HepG2 (cell line): ENCODE results near the gene MGA. TPM values are rescaled to one million over a fixed set of nuclear protein-coding genes. Genes with fewer than 3 reads are reported as not detected.

Source experiments
- ATAC-seq: fragments of 200-7000 bp; cut with Tn5 transposase; 3 replicates; pipeline ENCODE4 v1.9.1; 2020; ENCODE audit warnings: mild to moderate bottlenecking, moderate library complexity
- BruUV-seq: library from RNA; stranded (reverse); fragments of 400-500 nt; replicated peaks from 2 replicates; lab custom pipeline; 2021; lab: Mats Ljungman, UMichigan
- CTCF ChIA-PET: fragments of 300-600 bp; formaldehyde crosslinking; extraction: SDS; loops from one replicate; lab custom pipeline; 2021; ENCODE audit warnings: low total read pairs, inconsistent platforms, low intra/inter-chr PET ratio; lab: Yijun Ruan, JAX
- POLR2A ChIA-PET: fragments of 350-600 bp; sonication (Branson Sonifier 250); formaldehyde crosslinking; loops from one replicate; lab custom pipeline; 2020; ENCODE audit warnings: antibody characterized with exemption, inconsistent platforms; lab: Yijun Ruan, JAX
- DNase-seq: peaks from one replicate; pipeline ENCODE4 v3.0.0-alpha.2; 2015; ENCODE audit warnings: low spot score
- FAIRE-seq: peaks from 3 replicates; lab custom pipeline; 2011; peaks lifted over from hg19 to GRCh38; lab: Jason Lieb, UNC
- H2AFZ ChIP-seq: one replicate; pipeline ENCODE4 v1.6.1; 2011; ENCODE audit warnings: low read length, inconsistent platforms
- H3K27ac ChIP-seq: fragments of 300-600 bp; 3 replicates; pipeline ENCODE4 v1.8.0; 2011; ENCODE audit warnings: mixed run types, mild to moderate bottlenecking, mixed read lengths, low read length, inconsistent platforms; ENCODE audit not compliant: insufficient read depth; ENCODE audit errors: extremely low read length
- H3K27me3 ChIP-seq, 2 experiments: fragments of 200-600 bp in 1 of 2; 2 replicates in 1 of 2; 3 replicates in 1 of 2; pipeline versions ENCODE4 v1.6.0 to v1.8.0; 2011; ENCODE audit warnings: low read length in 2 of 2, mild to moderate bottlenecking in 2 of 2, moderate library complexity in 2 of 2, inconsistent platforms in 1 of 2; ENCODE audit not compliant: insufficient read depth in 2 of 2, control insufficient read depth in 1 of 2
- H3K36me3 ChIP-seq, 2 experiments: fragments of 200-600 bp in 1 of 2; replicated peaks in 1 of 2; 2 replicates in 1 of 2; 3 replicates in 1 of 2; pipeline versions ENCODE4 v1.5.1 to v1.8.0; 2011; ENCODE audit warnings: low read length in 2 of 2, inconsistent platforms in 1 of 2; ENCODE audit not compliant: insufficient read depth in 2 of 2, control insufficient read depth in 1 of 2
- H3K4me1 ChIP-seq: 2 replicates; pipeline ENCODE4 v1.5.1; 2012; ENCODE audit warnings: low read length, inconsistent platforms; ENCODE audit not compliant: insufficient read depth
- H3K4me2 ChIP-seq: 2 replicates; pipeline ENCODE4 v1.6.0; 2011; ENCODE audit warnings: low read depth, low read length, inconsistent platforms
- H3K4me3 ChIP-seq, 3 experiments: fragments of 200-600 bp in 1 of 3; sonication (generic), shearing (Covaris generic) in 1 of 3; replicated peaks in 1 of 3; 2 replicates each; pipeline ENCODE4 v1.5.1; 2011 to 2016; ENCODE audit warnings: low read length in 3 of 3, inconsistent platforms in 2 of 3, low read depth in 2 of 3, mild to moderate bottlenecking in 2 of 3, control low read depth in 1 of 3, mixed read lengths in 1 of 3; ENCODE audit not compliant: insufficient read depth in 1 of 3
- H3K79me2 ChIP-seq: one replicate; pipeline ENCODE4 v1.6.1; 2011; ENCODE audit warnings: low read length, inconsistent platforms; ENCODE audit not compliant: insufficient read depth
- H3K9ac ChIP-seq: 2 replicates; pipeline ENCODE4 v1.6.0; 2011; ENCODE audit warnings: mild to moderate bottlenecking, low read depth, low read length, inconsistent platforms; ENCODE audit not compliant: insufficient read depth
- H3K9me3 ChIP-seq: 2 replicates; pipeline ENCODE4 v1.5.1; 2012; ENCODE audit warnings: mild to moderate bottlenecking, low read length
- H4K20me1 ChIP-seq: 2 replicates; pipeline ENCODE4 v1.6.0; 2011; ENCODE audit warnings: inconsistent platforms, mild to moderate bottlenecking, low read length, moderate library complexity; ENCODE audit not compliant: insufficient read depth
- BRD4 ChIP-seq: sonication (generic); formaldehyde crosslinking; IDR thresholded peaks from 2 replicates; pipeline ENCODE4 v1.4.0; 2020; ENCODE audit warnings: missing genetic modification reagents
- NR1H2 ChIP-seq: sonication (generic); formaldehyde crosslinking; IDR thresholded peaks from 2 replicates; pipeline ENCODE4 v1.8.1; 2022; ENCODE audit warnings: low read depth, missing genetic modification reagents, borderline replicate concordance
- RAD21 ChIP-seq: fragments of 450-650 bp; formaldehyde crosslinking; IDR thresholded peaks from 2 replicates; pipeline ENCODE4 v1.5.0; 2020; ENCODE audit warnings: mild to moderate bottlenecking
- RBM22 ChIP-seq: fragments of 200-400 bp; formaldehyde crosslinking; optimal IDR thresholded peaks from 2 replicates; pipeline ENCODE3; 2017; ENCODE audit warnings: mild to moderate bottlenecking, low read length, moderate library complexity
- SAP130 ChIP-seq: IDR thresholded peaks from 2 replicates; pipeline ENCODE4 v1.6.1; 2016; ENCODE audit warnings: low read depth
- SMC3 ChIP-seq: IDR thresholded peaks from 2 replicates; pipeline ENCODE4 v1.6.1; 2011; ENCODE audit warnings: low read length, improper control_type of control experiment
- STAG1 ChIP-seq: sonication (generic); formaldehyde crosslinking; IDR thresholded peaks from 2 replicates; pipeline ENCODE4 v1.4.0; 2020; ENCODE audit warnings: missing genetic modification reagents
- ZKSCAN8 ChIP-seq: IDR thresholded peaks from 2 replicates; pipeline ENCODE4 v1.6.1; 2016; ENCODE audit warnings: borderline replicate concordance, missing genetic modification reagents, missing compliant biosample characterization
- ZNF205 ChIP-seq: IDR thresholded peaks from 2 replicates; pipeline ENCODE4 v1.6.1; 2018; ENCODE audit warnings: missing biosample characterization, missing genetic modification reagents
- ZNF264 ChIP-seq: sonication (generic); formaldehyde crosslinking; IDR thresholded peaks from 2 replicates; pipeline ENCODE4 v1.4.0; 2020; ENCODE audit warnings: missing genetic modification reagents
- ZNF3 ChIP-seq: IDR thresholded peaks from 2 replicates; pipeline ENCODE4 v1.7.0; 2017; ENCODE audit warnings: inconsistent platforms
- ZNF678 ChIP-seq: sonication (generic); formaldehyde crosslinking; IDR thresholded peaks from 2 replicates; pipeline ENCODE4 v1.4.0; 2020; ENCODE audit warnings: mild to moderate bottlenecking, missing genetic modification reagents
- ZNF891 ChIP-seq: sonication (generic); formaldehyde crosslinking; IDR thresholded peaks from 2 replicates; pipeline ENCODE4 v1.5.0; 2020; ENCODE audit warnings: mild to moderate bottlenecking, missing genetic modification reagents
- whole genome bisulfite sequencing: methylation state at CpG from one replicate; pipeline ENCODE4 v1.1.6; 2017; ENCODE audit warnings: low lambda C conversion rate; 5-methylcytosine and 5-hydroxymethylcytosine counted together
- in situ Hi-C: cut with HindIII; loops from 2 replicates; pipeline ENCODE4 v1.10.0; 2017; ENCODE audit warnings: low pct_unique_long_range_greater_than_20kb; ENCODE audit not compliant: extremely low pct_ligation_motif_present
- intact Hi-C: fragments of 100-400 bp; cut with micrococcal nuclease; formaldehyde crosslinking; loops from one replicate; pipeline ENCODE4 v1.10.0; 2022; ENCODE audit not compliant: unreplicated experiment
- polyA plus RNA-seq, 8 experiments: library from polyadenylated mRNA; depleted of rRNA in 3 of 8; stranded (reverse) in 7 of 8; unstranded in 1 of 8; fragments of >200 nt; fragmentation: Illumina TruSeq in 4 of 8; extraction: Trizol in 4 of 8; gene quantifications; 2 replicates each; pipeline versions ENCODE4 v1.2.1 to v1.2.3, GENCODE V29; 2011 to 2016; ENCODE audit warnings: low read depth in 4 of 8, missing spikeins in 1 of 8, mixed read lengths in 1 of 8; ENCODE audit not compliant: insufficient read depth in 1 of 8
- total RNA-seq, 5 experiments: library from RNA; depleted of rRNA; stranded (reverse); fragments of >200 nt; fragmentation: Illumina TruSeq; extraction: Trizol; gene quantifications; 2 replicates each; pipeline ENCODE4 v1.2.3, GENCODE V29; 2016; ENCODE audit warnings: low read depth in 1 of 5
- TF ChIP-seq, protein P1 (sequence below): sonication (generic); formaldehyde crosslinking; IDR thresholded peaks from one replicate; pipeline ENCODE4 v1.5.1; 2020; ENCODE audit warnings: mild to moderate bottlenecking, missing genetic modification reagents; ENCODE audit errors: not compliant biosample characterization
- TF ChIP-seq, protein P2 (sequence below): sonication (generic); formaldehyde crosslinking; IDR thresholded peaks from 2 replicates; pipeline ENCODE4 v1.5.0; 2020; ENCODE audit warnings: mild to moderate bottlenecking, missing genetic modification reagents, moderate library complexity

Gene MGA
- total and polyA plus RNA-seq, 2 of the 13 experiments (the other 11 are each of a cell fraction or from before 2014, with no cell fraction given) = 5.3 to 59.0 TPM

DNA sequence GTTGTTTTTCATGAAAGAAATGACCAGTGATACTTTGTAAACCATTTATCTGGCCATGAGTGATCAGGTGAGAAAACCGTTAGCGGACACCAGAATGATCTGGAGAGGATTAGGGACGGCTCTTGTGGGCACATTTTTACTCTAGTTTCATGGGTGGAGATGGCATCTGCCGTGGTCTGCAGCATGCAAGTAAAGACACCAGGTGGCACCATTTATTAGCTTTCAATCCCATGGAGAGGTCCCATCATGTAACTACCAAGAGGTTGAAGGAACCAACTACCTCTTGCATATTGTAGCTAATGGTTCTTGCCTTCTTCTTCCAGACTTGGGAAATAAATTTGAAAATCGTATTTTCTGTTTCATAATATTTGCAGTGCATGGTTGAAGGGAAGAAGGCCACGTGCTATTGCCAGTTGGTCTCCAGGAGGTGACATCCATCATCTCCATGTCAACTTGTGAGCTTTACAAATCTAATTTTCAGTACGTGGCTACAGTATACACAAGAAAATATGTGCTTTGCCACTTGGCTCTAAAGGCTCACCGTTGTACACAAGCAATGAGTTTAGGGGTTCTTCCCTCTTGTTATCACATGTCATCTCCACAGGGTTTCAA, 112.6 kb downstream of the MGA start:
- Histone ChIP-seq H3K9ac (no peak overlapping the region), H3K4me3 (peak overlapping the region in 1 of 3 experiments; percentile 91; a peak in 1 of 6 replicates), H3K27me3 (no peaks in the 10 kb centered on the region; a peak in 1 of 5 replicates), H2AFZ (no peak overlapping the region), H3K4me1 (peaks cover 42% of the 10 kb centered on the region), H3K36me3 (peaks cover 0 to 6% of the 10 kb centered on the region in 2 experiments; a peak in 2 of 5 replicates), H3K9me3 (no peaks in the 10 kb centered on the region), H3K79me2 (peaks cover 3% of the 10 kb centered on the region), H3K27ac (no peak overlapping the region), H4K20me1 (no peaks in the 10 kb centered on the region), H3K4me2 (peak overlapping the region; percentile 86)
- ATAC-seq (peak; percentile 28), DNase-seq (peak; percentile 73), FAIRE-seq (peak; percentile 88)
- BruUV-seq = no TSS peak
- POLR2A ChIA-PET = interaction anchor here (1.4 to 3.3 kb wide), 2 partner anchors 38 to 132 kb away, joined by 4 to 20 read pairs; no protein-coding TSS in a partner anchor
- CTCF ChIA-PET = interaction anchor here (3.9 to 4.7 kb wide), 2 partner anchors 34 to 38 kb away, joined by 25 to 98 read pairs; no protein-coding TSS in a partner anchor
- in situ Hi-C loops = loop anchor here (5.0 kb wide), 1 partner anchor 39 kb away; no protein-coding TSS in a partner anchor
- intact Hi-C loops = loop anchor here (1.0 to 2.0 kb wide), 2 partner anchors 38 to 132 kb away; no protein-coding TSS in a partner anchor
- 41% methylated on average over 8 of the region's 8 CpGs for WGBS
- TF ChIP-seq SMC3 = peak; percentile 98
- TF ChIP-seq ZKSCAN8 (CRISPR knock-in tag) = no peak
- no peak for TF ChIP-seq ZNF264 (CRISPR knock-in tag)
- TF ChIP-seq, protein P1, sequence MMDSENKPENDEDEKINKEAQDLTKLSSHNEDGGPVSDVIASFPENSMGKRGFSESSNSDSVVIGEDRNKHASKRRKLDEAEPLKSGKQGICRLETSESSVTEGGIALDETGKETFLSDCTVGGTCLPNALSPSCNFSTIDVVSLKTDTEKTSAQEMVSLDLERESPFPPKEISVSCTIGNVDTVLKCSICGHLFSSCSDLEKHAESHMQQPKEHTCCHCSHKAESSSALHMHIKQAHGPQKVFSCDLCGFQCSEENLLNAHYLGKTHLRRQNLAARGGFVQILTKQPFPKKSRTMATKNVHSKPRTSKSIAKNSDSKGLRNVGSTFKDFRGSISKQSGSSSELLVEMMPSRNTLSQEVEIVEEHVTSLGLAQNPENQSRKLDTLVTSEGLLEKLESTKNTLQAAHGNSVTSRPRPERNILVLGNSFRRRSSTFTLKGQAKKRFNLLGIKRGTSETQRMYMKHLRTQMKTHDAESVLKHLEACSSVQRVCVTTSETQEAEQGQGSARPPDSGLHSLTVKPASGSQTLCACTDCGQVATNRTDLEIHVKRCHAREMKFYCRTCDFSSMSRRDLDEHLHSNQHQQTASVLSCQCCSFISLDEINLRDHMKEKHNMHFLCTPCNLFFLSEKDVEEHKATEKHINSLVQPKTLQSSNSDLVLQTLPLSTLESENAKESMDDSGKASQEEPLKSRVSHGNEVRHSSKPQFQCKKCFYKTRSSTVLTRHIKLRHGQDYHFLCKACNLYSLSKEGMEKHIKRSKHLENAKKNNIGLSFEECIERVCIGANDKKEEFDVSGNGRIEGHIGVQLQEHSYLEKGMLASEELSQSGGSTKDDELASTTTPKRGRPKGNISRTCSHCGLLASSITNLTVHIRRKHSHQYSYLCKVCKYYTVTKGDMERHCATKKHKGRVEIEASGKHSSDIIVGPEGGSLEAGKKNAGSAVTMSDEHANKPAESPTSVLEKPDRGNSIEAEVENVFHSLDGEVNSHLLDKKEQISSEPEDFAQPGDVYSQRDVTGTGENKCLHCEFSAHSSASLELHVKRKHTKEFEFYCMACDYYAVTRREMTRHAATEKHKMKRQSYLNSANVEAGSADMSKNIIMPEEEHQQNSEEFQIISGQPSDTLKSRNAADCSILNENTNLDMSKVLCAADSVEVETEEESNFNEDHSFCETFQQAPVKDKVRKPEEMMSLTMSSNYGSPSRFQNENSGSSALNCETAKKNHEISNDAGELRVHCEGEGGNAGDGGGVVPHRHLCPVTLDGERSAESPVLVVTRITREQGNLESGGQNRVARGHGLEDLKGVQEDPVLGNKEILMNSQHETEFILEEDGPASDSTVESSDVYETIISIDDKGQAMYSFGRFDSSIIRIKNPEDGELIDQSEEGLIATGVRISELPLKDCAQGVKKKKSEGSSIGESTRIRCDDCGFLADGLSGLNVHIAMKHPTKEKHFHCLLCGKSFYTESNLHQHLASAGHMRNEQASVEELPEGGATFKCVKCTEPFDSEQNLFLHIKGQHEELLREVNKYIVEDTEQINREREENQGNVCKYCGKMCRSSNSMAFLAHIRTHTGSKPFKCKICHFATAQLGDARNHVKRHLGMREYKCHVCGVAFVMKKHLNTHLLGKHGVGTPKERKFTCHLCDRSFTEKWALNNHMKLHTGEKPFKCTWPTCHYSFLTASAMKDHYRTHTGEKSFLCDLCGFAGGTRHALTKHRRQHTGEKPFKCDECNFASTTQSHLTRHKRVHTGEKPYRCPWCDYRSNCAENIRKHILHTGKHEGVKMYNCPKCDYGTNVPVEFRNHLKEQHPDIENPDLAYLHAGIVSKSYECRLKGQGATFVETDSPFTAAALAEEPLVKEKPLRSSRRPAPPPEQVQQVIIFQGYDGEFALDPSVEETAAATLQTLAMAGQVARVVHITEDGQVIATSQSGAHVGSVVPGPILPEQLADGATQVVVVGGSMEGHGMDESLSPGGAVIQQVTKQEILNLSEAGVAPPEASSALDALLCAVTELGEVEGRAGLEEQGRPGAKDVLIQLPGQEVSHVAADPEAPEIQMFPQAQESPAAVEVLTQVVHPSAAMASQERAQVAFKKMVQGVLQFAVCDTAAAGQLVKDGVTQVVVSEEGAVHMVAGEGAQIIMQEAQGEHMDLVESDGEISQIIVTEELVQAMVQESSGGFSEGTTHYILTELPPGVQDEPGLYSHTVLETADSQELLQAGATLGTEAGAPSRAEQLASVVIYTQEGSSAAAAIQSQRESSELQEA (CRISPR knock-in tag) = no peak
- no peak for TF ChIP-seq ZNF3 (CRISPR knock-in tag)
- TF ChIP-seq, protein P2, sequence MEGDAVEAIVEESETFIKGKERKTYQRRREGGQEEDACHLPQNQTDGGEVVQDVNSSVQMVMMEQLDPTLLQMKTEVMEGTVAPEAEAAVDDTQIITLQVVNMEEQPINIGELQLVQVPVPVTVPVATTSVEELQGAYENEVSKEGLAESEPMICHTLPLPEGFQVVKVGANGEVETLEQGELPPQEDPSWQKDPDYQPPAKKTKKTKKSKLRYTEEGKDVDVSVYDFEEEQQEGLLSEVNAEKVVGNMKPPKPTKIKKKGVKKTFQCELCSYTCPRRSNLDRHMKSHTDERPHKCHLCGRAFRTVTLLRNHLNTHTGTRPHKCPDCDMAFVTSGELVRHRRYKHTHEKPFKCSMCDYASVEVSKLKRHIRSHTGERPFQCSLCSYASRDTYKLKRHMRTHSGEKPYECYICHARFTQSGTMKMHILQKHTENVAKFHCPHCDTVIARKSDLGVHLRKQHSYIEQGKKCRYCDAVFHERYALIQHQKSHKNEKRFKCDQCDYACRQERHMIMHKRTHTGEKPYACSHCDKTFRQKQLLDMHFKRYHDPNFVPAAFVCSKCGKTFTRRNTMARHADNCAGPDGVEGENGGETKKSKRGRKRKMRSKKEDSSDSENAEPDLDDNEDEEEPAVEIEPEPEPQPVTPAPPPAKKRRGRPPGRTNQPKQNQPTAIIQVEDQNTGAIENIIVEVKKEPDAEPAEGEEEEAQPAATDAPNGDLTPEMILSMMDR (CRISPR knock-in tag) = peak; percentile 86
- TF ChIP-seq ZNF891 = no peak
- no peak for TF ChIP-seq ZNF678 (CRISPR knock-in tag)
- peak; percentile 88 for TF ChIP-seq RAD21 (CRISPR knock-in tag)
- peak; percentile 50 for TF ChIP-seq RBM22
- TF ChIP-seq SAP130 (CRISPR knock-in tag) = 0 out of 2 replicates have a peak, but pooled peaks have one; percentile 13
- TF ChIP-seq ZNF205 (CRISPR knock-in tag) = peak; percentile 20; the same call in 1 of the 2 replicates
- no peak for TF ChIP-seq BRD4
- peak; percentile 91 for TF ChIP-seq STAG1 (CRISPR knock-in tag)
- TF ChIP-seq NR1H2 = no peak
